Measurements from ENCODE around the gene KLHL8. TPM values are rescaled to one million over a fixed set of nuclear protein-coding genes. Genes with fewer than 3 reads are reported as not detected.

The KLHL8 gene
- total RNA-seq, 1 donor, result 10.1 TPM

GRCh38 chr4:87133183-87133582 lies 87.2 kb downstream of the KLHL8 start:
- DNase-seq (ENCODE audit: low read depth), result no peak
- TF ChIP-seq, protein P1, sequence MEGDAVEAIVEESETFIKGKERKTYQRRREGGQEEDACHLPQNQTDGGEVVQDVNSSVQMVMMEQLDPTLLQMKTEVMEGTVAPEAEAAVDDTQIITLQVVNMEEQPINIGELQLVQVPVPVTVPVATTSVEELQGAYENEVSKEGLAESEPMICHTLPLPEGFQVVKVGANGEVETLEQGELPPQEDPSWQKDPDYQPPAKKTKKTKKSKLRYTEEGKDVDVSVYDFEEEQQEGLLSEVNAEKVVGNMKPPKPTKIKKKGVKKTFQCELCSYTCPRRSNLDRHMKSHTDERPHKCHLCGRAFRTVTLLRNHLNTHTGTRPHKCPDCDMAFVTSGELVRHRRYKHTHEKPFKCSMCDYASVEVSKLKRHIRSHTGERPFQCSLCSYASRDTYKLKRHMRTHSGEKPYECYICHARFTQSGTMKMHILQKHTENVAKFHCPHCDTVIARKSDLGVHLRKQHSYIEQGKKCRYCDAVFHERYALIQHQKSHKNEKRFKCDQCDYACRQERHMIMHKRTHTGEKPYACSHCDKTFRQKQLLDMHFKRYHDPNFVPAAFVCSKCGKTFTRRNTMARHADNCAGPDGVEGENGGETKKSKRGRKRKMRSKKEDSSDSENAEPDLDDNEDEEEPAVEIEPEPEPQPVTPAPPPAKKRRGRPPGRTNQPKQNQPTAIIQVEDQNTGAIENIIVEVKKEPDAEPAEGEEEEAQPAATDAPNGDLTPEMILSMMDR (IDR thresholded peaks at IDR 0.05; ENCODE audit: insufficient read depth, low read length), result no peak
- H3K4me3 ChIP-seq (ENCODE audit: low read depth, low read length), result no peak overlapping the region

GRCh38 chr4:87132035-87132434 lies 88.4 kb downstream of the KLHL8 start:
- DNase-seq (ENCODE audit: low read depth), result no peak
- TF ChIP-seq, protein P1 (IDR thresholded peaks at IDR 0.05; ENCODE audit: insufficient read depth, low read length), result no peak

GRCh38 chr4:87130985-87131703 lies 89.3 kb downstream of the KLHL8 start:
- DNase-seq (ENCODE audit: low read depth), result no peak
- TF ChIP-seq, protein P1 (IDR thresholded peaks at IDR 0.05; ENCODE audit: insufficient read depth, low read length), result no peak
- H3K4me3 ChIP-seq (ENCODE audit: low read depth, low read length), result no peak overlapping the region

More at GRCh38 chr4:87132035-87132434, 88.4 kb downstream of the KLHL8 start:
- H3K4me3 ChIP-seq (ENCODE audit: low read depth, low read length), result no peak overlapping the region

DNA sequence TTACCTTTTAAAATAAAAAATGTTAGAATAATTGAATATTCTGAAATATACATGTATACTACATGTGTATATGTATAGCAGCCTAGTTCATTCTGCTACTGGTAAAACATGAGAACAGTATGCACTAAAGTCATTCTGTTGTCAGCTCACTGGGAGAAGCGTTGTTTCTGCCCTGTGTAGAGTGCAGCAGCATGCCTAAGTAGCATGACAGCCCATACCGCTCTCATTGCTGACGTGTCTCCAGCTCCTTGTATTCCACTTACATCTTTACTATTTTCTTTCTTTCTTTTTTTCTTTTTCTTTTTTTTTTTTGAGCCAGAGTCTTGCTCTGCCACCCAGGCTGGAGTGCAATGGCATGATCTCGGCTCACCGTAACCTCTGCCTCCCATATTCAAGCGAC lies 90.7 kb downstream of the KLHL8 start:
- no peak for DNase-seq (ENCODE audit: low read depth)
- no peak overlapping the region for H3K4me3 ChIP-seq (ENCODE audit: low read depth, low read length)
- TF ChIP-seq, protein P1 (IDR thresholded peaks at IDR 0.05; ENCODE audit: insufficient read depth, low read length), result no peak

- DNase-seq (ENCODE audit: low read depth), result no peak
- TF ChIP-seq, protein P1 (IDR thresholded peaks at IDR 0.05; ENCODE audit: insufficient read depth, low read length), result no peak
- H3K4me3 ChIP-seq (ENCODE audit: low read depth, low read length), result no peak overlapping the region
Measured at GRCh38 chr4:87128006-87128705, 92.3 kb downstream of the KLHL8 start.

DNA sequence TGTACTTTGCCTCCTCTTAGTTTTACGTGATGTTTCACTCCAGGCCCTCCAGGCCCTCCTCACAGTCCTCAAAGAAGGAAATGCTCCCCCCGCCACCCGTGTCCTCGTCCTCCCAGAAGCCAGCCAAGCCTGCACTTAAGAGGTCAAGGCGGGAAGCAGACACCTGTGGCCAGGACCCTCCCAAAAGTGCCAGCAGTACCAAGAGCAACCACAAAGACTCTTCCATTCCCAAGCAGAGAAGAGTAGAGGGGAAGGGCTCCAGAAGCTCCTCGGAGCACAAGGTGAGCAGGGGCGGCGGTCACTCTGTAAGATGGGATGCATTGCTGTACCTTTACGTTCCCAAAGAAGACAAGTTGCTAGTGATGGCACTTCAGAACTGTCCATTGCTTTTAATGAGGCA lies 94.4 kb downstream of the KLHL8 start:
- no peak overlapping the region for H3K4me3 ChIP-seq (ENCODE audit: low read depth, low read length)
- TF ChIP-seq, protein P1 (IDR thresholded peaks at IDR 0.05; ENCODE audit: insufficient read depth, low read length), result no peak
- DNase-seq (ENCODE audit: low read depth), result no peak
